Motor neuron (in vitro differentiated cells): ENCODE results near the gene YEATS4. TPM values are rescaled to one million over a fixed set of nuclear protein-coding genes. Genes with fewer than 3 reads are reported as not detected.

Experiments
- ATAC-seq, 8 experiments: fragments of 200-7000 bp; cut with Tn5 transposase; replicated peaks in 6 of 8; 2 replicates each; pipeline ENCODE4 v1.8.0; 2021; ENCODE audit warnings: mild to moderate bottlenecking in 8 of 8, moderate library complexity in 8 of 8
- H3K27ac ChIP-seq, 2 donors: fragments of 250-450 bp; sonication (Bioruptor Pico); 2 replicates each; pipeline ENCODE4 v1.9.0; 2021; ENCODE audit warnings: antibody characterized with exemption in 2 of 2, mild to moderate bottlenecking in 2 of 2, moderate library complexity in 1 of 2
- H3K4me1 ChIP-seq, 2 donors: fragments of 250-450 bp; sonication (Bioruptor Pico); replicated peaks in 1 of 2; 2 replicates each; pipeline ENCODE4 v1.6.1; 2021; ENCODE audit warnings: antibody characterized with exemption in 2 of 2, mild to moderate bottlenecking in 2 of 2, moderate library complexity in 1 of 2
- H3K4me3 ChIP-seq, 5 donors: fragments of 250-450 bp; sonication (Bioruptor Pico); 2 replicates each; pipeline ENCODE4 v1.9.0; 2021; ENCODE audit warnings: antibody characterized with exemption in 5 of 5, mild to moderate bottlenecking in 5 of 5, moderate library complexity in 4 of 5
- WGBS, 10 experiments: fragments of 450-650 bp; shearing (Covaris generic); methylation state at CpG; one replicate each; pipeline ENCODE4 v1.0.0; 2022; 5-methylcytosine and 5-hydroxymethylcytosine counted together
- in situ Hi-C, 9 experiments: fragments of 400-800 bp; cut with MboI; loops; one replicate each; pipeline ENCODE4 v1.15.0; 2021; ENCODE audit warnings: low sequenced_read_pairs in 9 of 9, low pct_unique_long_range_greater_than_20kb in 2 of 9; ENCODE audit not compliant: unreplicated experiment in 9 of 9
- total RNA-seq, 8 experiments: library from RNA; unstranded; fragments of 300-600 nt; gene quantifications; 2 replicates each; pipeline versions ENCODE4 v1.2.3 to v1.2.4, GENCODE V29; 2022

Gene YEATS4
- total RNA-seq, 8 experiments from 2014 or later, result 16.1 to 33.4 (median 28.5) TPM

- Histone ChIP-seq H3K4me1 (no peaks in the 10 kb centered on the region), H3K27ac (no peak overlapping the region), H3K4me3 (no peak overlapping the region)
- 0 to 100% (median 77%) methylated on average over 1 of the region's 1 CpG; no CpG with 5 or more reads in 3 of the 10 experiments for WGBS, 10 experiments
- ATAC-seq, result no peak
- in situ Hi-C loops, result no loop called here
Measured at GRCh38 chr12:69345742-69346141, 13.8 kb upstream of the YEATS4 start.

GRCh38 chr12:69348162-69348938 is 11.2 kb upstream of the YEATS4 start, which contains the start of gene LYZ:
Gene LYZ, plus strand, starts transcription at chr12:69348381. Its CDS starts 28 bp downstream, at chr12:69348409.
- peak in 1 of 8 experiments; percentile 62 for ATAC-seq
- Histone ChIP-seq H3K4me3 (no peak within 1 kb of the TSS), H3K27ac (no peak within 1 kb of the TSS), H3K4me1 (no peaks in the 10 kb centered on the region)
- WGBS, 10 experiments, result 56 to 100% (median 81%) methylated on average over 1 to 4 of the region's 4 CpGs; no CpG with 5 or more reads in 1 of the 10 experiments
- in situ Hi-C loops, result no loop called here

- Histone ChIP-seq H3K27ac (no peak overlapping the region), H3K4me1 (no peaks in the 10 kb centered on the region), H3K4me3 (no peak overlapping the region)
- in situ Hi-C loops, result no loop called here
- ATAC-seq, result no peak
- WGBS, 10 experiments, result 17 to 100% (median 81%) methylated on average over 1 to 2 of the region's 2 CpGs; no CpG with 5 or more reads in 3 of the 10 experiments
Measured at GRCh38 chr12:69350002-69350626, 9.4 kb upstream of the YEATS4 start.

- Histone ChIP-seq H3K4me1 (no peaks in the 10 kb centered on the region), H3K4me3 (no peak overlapping the region), H3K27ac (no peak overlapping the region)
- in situ Hi-C loops, result no loop called here
- no peak for ATAC-seq
- 57 to 100% (median 100%) methylated on average over 1 of the region's 1 CpG; no CpG with 5 or more reads in 2 of the 10 experiments for WGBS, 10 experiments
Measured at GRCh38 chr12:69350777-69351176, 8.8 kb upstream of the YEATS4 start.

GRCh38 chr12:69351462-69352236 is 7.9 kb upstream of the YEATS4 start:
- H3K27ac ChIP-seq, result no peak overlapping the region
- H3K4me1 ChIP-seq, result no peaks in the 10 kb centered on the region
- in situ Hi-C loops, result no loop called here
- WGBS, 10 experiments, result 15 to 100% (median 87%) methylated on average over 1 to 2 of the region's 2 CpGs
- H3K4me3 ChIP-seq, result no peak overlapping the region
- ATAC-seq, result no peak

GRCh38 chr12:69352904-69353303 is 6.6 kb upstream of the YEATS4 start:
- no peak overlapping the region for H3K4me3 ChIP-seq
- in situ Hi-C loops, result no loop called here
- 73 to 100% (median 94%) methylated on average over 1 to 5 of the region's 5 CpGs for WGBS, 10 experiments
- no peak for ATAC-seq
- no peaks in the 10 kb centered on the region for H3K4me1 ChIP-seq
- H3K27ac ChIP-seq, result no peak overlapping the region

GRCh38 chr12:69354172-69354555 is 5.4 kb upstream of the YEATS4 start:
- no peak overlapping the region for H3K4me3 ChIP-seq
- H3K4me1 ChIP-seq, result peaks cover 1 to 3% of the 10 kb centered on the region in 2 donors
- ATAC-seq, result no peak
- in situ Hi-C loops, result no loop called here
- 0 to 100% (median 83%) methylated on average over 1 of the region's 1 CpG; no CpG with 5 or more reads in 1 of the 10 experiments for whole genome bisulfite sequencing, 10 experiments
- H3K27ac ChIP-seq, result no peak overlapping the region

- Histone ChIP-seq H3K4me3 (no peak overlapping the region), H3K4me1 (peaks cover 3 to 4% of the 10 kb centered on the region in 2 donors), H3K27ac (no peak overlapping the region)
- 44 to 100% (median 89%) methylated on average over 1 of the region's 1 CpG; no CpG with 5 or more reads in 3 of the 10 experiments for WGBS, 10 experiments
- in situ Hi-C loops, result no loop called here
- ATAC-seq, result no peak
Measured at GRCh38 chr12:69354556-69355187, 4.9 kb upstream of the YEATS4 start.

GRCh38 chr12:69355363-69356028 is 4.0 kb upstream of the YEATS4 start:
- 29 to 100% (median 78%) methylated on average over 1 to 2 of the region's 2 CpGs for WGBS, 10 experiments
- no peak overlapping the region for H3K27ac ChIP-seq
- no peak overlapping the region for H3K4me3 ChIP-seq
- in situ Hi-C loops, result no loop called here
- peaks cover 4 to 5% of the 10 kb centered on the region in 2 donors for H3K4me1 ChIP-seq
- no peak for ATAC-seq

GRCh38 chr12:69360348-69360672 is 767 bp downstream of the YEATS4 start:
- ATAC-seq, result no peak
- in situ Hi-C loops, result no loop called here

GRCh38 chr12:69366796-69367195 is 7.3 kb downstream of the YEATS4 start:
- in situ Hi-C loops, result no loop called here
- Histone ChIP-seq H3K27ac (no peak overlapping the region), H3K4me3 (no peak overlapping the region), H3K4me1 (no peaks in the 10 kb centered on the region)
- WGBS, 10 experiments, result 84 to 100% (median 98%) methylated on average over 3 to 5 of the region's 5 CpGs; no CpG with 5 or more reads in 1 of the 10 experiments
- ATAC-seq, result no peak

More at GRCh38 chr12:69360348-69360672, 767 bp downstream of the YEATS4 start:
- 3 to 40% (median 10%) methylated on average over 1 to 10 of the region's 10 CpGs; no CpG with 5 or more reads in 3 of the 10 experiments for WGBS, 10 experiments
- H3K27ac ChIP-seq, result peak overlapping the region; percentile 77 to 85
- H3K4me1 ChIP-seq, result peaks cover 9% of the 10 kb centered on the region in 2 donors
- H3K4me3 ChIP-seq, result peak overlapping the region; percentile 50 to 89 (median 81)

- H3K27ac ChIP-seq, result no peak overlapping the region
- WGBS, 10 experiments, result 50 to 100% (median 100%) methylated on average over 1 of the region's 1 CpG; no CpG with 5 or more reads in 3 of the 10 experiments
- in situ Hi-C loops, result no loop called here
- ATAC-seq, result no peak
- H3K4me3 ChIP-seq, result no peak overlapping the region
- H3K4me1 ChIP-seq, result no peaks in the 10 kb centered on the region
Measured at GRCh38 chr12:69368171-69368570, 8.6 kb downstream of the YEATS4 start.
